ENCODE results near the gene DSCAML1.

The DSCAML1 gene

DNA sequence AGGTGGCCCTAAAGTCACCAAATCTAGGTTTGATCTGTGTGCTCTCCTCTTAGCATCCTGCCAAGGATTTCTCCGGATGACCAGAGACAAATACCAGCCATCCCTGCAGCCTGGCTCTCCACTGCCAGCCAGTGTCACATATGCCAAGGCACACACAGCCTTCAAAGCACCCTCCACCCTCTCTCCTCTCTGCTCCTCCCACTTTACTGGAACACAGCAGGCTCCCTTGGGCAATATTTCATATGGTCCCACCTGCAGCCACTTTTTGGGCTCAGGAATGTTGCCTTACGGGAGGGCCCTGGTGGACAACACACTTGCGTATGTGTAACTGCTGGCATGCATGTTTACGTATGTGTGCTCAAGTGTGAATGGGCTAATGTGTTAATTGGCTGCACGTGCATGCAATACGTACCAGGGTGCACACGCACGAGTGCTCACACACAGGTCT, 285.5 kb downstream of the DSCAML1 start:
- DNase-seq, result no peak

DNA sequence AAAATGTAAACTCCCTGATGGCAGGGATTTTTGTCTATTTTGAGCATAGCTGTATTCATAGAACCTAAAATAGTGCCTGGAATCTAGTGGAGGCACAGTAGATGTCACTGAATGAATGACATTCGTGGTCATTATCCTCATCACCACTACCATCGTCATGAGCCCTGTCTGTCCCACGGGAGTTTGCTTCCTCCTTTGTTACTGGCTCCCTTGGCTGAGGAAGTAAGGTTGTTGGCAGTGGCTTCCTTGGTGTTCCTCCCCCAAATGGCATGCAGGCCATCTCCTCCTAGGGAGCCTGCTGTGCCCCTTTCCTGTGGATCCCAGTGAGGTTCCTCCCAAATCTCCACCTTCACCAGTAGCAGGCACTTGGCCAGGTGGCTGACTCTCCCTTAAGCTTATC, 286.4 kb downstream of the DSCAML1 start:
- no peak for DNase-seq

DNA sequence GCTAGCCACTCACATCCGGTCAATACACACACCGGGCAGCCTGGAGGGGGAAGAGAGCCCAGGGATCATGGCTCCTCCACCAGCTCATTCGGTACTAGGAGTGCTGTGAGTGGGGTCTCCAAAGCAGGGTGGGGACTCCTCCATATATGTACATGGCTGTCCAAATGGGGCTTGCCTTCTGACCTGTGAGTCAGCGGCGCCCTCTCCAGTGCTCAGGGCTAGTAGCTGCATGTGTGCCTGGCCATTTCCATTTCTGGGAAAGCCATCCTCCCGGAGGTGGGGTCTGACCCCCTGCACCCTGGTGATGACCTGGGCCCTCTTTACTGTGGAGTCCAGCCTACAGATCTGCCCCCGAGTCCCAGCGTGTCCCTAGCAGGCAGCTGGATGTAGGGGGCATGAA, 287.5 kb downstream of the DSCAML1 start:
- no peak for DNase-seq

DNA sequence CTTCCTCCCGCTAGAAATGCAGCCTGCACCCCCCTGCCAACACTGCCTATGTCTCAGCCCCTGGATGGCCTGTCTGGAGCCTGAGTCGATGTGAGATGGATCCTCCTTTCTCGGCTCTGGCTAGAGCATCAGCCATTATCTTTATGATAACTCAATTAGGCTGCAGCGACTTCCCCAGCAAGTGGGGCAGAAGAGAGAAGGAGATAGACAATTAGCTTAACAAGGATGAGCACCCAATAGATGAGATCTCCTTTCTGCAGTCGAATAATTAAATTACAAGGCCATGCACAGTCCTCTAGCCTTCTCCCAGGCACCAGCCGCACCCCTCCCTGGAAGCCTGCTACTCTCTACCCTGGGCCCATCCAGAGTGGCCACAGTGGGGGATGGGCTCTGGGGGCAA, 290.0 kb downstream of the DSCAML1 start:
- DNase-seq, result no peak

DNA sequence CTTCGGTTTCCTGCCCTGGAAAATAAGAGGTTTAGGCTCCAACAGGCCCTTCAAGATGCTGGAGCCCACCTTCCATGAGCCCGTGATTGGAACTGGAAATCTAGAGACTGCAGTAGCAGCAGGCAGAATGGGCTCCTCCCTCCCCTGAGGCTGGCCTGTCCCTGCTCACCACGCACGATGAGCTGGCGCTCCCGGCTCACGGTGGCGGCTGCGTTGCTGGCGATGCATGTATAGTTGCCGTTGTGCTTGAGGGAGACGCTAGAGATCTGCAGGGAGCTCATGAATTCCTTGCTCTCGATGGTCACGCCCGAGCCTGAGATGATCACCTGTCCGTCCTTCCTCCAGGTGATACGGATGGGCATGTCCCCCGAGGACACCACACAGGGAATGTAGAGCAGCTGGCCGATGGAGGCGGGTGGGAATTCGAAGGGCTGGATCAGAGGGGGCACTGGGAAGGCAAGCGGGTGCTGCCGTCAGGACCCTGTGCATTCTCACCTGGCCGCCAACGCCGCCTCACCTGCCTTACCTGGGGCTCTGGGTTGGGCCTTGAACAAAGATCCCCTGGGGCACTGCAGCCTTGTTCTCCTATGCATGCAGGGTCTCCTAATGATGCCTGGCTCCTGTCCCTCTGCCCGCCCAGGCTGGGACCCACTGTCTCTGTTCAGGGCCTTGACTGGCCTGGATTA, 291.6 kb downstream of the DSCAML1 start:
- no peak for DNase-seq

DNA sequence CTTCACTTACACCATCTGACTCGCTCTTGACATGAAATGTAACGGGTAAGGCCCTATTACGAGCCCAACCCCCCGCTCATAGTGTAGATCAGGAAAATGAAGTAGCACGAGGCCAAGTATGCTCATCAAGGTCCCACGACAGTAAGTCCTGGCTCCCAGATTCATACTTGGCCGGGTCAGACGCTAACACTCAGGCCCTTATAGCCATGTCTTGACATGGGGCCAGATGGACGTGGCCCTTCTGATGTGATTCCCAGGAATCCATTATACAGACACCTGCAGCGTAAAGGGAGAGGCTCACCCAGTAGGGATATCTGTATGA, 294.3 kb downstream of the DSCAML1 start:
- DNase-seq, result no peak

DNA sequence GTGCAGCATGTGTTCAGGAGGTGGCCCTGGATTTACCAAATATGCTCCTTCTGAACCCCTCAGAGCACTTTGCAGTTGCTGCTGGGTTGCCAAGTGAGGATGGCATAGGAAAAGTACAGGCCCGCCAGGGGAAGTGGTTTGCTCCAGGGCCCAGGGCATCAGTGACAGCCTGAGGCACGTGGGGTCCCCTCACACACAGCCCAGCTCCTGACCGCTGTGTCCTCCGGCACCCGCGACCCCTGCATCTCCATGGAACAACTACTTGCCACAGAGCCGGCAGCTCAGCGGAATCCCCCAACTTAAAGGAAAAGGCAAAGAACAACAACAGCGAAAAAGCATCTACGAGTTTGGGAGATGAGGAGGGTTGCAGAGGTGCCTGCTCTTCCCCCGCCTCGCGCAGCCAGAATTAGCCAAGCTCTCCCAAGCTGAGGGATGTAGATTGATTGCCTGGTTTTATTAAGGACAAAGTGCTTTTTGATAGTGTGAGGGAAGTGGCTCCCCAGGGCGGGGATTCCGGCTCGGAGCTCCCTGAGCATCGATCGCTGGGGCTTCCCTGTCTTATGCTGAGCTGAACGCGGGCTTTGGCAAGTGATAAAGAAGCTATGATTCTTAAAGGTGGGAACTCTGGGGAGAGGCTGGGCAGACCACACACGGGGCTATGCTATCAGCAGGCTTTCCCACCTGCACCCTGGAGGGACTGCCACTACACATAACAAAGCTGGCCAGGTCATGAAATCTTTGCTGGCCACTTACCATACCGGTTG, 294.8 kb downstream of the DSCAML1 start:
- DNase-seq, result no peak

DNA sequence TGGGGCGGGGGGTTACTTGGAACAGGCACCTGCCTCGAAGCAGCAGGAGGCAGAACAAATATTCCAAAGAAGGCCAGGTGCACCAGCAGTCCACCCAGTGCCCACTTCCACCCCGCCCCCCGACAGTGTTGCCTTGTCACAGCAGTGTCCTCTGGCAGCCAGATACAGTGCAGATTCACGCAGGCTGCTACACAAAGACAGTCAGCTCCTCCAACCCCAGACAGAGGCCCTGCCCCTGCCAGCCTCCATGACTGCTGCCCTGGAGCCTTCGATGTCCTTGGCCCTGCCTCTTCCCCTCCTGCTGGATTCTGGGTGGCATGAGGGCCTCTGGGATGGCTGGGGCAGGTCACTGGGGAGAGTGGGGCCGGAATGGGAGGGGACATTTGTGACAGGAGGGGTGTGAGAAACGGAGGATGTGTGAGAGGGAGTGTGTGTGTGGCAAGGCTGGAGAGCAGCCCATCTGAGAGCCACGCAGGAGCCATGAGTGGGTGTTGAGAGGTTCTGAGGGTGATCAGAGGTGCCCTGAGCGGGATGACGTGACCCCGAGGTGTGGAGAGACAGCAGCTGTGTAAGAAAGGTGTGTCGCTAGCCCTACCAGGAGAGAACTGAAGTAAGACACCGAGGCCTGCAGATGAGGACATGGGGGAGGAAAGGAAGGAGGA, 295.6 kb downstream of the DSCAML1 start:
- DNase-seq, result peak; percentile 91

DNA sequence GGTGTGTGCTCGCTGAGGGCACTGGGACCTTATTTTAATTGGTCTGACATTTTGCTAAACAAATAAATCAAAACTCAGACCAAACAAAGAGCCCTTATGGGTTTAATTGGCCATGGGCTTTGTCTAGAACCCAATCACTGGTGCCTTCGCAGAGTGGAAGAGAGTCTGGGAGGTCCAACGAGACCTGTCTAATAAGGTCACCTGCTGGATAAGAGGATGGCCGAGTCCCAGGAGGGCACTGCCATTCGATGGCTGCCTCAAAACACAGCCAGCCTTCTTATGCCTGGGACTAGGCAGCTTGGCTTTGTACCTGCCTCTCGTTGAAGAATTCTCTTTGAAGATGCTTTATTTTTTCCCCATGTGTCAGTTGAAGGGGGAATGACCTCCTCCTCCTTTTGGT, 298.2 kb downstream of the DSCAML1 start:
- DNase-seq, result peak; percentile 55

DNA sequence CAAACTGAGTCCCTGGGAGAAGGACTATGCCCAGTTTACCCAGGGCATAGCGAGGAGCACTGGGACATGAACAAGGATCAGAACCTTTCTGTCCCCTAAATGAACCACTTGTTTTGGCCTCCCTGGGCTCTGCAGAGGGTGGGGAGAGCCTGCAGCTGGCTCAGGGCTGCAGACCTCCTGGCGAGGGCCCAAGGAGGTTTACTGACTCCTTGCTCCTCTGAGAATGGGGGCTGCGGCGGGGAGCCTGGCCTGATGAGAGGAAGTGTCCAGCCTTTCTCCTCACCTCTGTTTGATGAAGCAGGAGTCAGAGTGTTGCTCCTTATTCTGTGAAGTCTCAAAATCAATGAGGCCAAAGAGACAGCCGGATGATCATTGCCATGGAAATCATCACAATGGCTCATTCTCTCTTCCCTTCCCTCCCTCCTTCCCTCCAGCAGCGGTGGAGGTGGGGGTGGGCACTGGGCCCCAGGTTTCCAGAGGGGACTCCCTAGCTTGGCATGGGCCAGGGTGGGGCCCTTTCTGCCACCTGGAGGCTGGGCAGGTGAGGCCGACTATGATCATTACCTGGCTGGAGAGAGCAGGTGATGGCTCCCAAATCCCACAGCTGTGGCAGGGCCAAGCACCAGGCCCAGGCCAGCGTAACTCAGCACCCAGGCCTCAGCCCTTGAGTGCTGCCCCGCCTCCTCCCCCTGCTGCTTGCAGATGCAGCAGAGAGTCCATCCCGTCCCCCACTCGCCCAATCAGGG, 299.6 kb downstream of the DSCAML1 start:
- no peak for DNase-seq

DNA sequence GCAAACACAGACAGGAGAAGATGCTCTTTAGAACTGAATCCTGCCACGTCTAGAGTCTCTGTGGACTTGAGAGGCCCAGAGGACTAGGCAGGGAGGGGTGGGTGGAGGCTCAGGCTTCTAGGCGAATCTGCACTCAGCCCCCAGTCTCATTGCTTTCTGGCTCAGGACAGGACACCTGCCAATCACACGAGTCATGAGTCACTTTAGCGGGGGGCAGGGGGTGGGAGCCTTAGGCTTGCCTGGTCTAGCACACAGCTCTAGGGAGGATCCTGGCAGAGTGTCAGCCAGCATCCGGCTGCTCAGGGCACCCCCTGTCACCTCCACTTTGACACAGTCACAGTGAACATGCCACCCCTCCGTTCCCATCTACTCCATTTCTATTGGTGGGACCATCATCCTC, 301.7 kb downstream of the DSCAML1 start:
- DNase-seq, result peak; percentile 66

DNA sequence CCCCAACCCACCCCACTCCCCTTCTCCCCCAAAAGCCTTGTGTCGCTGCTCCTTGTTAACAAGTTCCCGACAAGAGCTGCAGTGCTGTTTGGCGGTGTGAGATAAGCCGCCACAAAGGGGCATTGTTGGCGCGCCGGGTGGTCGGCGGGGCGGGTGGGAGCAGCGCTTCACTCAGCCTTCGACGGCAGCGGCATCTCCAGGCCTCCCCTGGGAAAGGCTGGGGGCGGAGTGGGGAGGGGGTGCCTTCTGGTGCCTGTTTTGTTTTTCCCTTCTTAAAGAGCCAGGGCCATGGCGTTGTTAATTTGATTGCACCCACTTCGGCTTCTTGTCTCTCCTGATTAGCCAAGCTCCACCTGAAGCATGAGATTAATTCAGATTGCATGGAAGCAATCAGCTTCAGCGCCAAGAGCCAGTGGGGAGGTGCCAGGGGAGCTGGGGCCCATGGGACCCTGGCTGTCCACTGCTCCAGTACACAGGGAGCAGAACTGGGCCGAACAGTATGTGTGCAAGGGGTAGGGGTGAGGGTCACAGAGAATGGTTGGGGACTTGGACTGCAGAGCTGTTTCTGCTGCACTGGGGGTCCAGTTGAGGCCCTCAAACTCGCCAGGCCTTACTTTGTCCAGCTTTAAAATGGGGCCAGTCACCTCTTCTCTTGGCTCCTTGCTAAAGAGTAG, 304.3 kb downstream of the DSCAML1 start:
- DNase-seq, result no peak

DNA sequence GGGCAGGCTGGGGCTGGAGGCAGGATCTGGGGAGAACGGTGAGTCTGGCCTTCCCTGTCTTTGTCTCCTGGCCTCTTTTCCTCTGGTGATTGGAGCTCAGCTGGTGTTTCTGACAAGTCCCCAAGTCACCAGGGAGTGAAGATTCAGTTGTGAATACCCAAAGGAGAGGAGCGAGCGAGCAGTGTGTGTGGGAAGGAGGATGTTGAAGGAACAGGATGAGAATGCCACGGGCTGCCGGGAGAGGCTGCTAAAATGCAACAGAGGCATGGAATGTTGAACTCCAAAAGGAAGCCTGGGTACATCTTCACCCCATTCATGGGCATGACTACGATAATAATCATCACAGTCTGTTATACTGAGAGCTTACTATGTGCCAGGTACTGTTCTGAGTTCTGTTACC, 306.1 kb downstream of the DSCAML1 start:
- DNase-seq, result no peak

DNA sequence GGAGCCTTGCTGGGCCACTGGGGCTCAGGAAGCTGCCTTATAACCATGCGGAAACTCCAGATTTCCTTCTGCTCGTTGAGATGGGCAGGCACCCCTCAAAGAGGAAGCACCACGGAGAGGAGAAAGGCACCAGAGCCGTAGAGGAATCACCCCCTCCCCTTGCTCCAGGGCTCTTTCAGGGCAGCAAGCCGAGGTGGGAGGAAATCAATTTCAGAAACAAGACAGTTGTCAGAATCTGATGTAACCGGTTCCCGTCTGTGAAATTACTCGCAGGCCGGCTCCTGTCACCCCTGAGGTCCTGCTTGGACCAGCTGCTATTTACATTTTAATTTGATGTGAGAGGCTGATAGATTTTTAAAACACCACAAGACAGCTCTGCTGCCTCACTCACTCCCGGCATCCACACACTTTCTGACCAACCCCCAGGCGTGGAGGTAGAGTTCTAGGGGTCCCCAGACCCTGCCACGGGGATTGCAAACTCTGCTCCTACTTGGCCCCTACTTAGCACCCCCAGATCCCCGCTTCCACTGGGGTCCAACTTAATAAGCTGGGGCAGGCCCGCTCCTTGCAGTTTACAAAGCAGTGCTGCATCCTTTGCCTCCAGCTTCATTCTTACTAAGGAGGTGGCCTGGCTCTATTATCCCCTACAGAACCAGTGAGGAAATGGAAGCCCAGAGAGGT, 306.9 kb downstream of the DSCAML1 start:
- DNase-seq, result no peak

DNA sequence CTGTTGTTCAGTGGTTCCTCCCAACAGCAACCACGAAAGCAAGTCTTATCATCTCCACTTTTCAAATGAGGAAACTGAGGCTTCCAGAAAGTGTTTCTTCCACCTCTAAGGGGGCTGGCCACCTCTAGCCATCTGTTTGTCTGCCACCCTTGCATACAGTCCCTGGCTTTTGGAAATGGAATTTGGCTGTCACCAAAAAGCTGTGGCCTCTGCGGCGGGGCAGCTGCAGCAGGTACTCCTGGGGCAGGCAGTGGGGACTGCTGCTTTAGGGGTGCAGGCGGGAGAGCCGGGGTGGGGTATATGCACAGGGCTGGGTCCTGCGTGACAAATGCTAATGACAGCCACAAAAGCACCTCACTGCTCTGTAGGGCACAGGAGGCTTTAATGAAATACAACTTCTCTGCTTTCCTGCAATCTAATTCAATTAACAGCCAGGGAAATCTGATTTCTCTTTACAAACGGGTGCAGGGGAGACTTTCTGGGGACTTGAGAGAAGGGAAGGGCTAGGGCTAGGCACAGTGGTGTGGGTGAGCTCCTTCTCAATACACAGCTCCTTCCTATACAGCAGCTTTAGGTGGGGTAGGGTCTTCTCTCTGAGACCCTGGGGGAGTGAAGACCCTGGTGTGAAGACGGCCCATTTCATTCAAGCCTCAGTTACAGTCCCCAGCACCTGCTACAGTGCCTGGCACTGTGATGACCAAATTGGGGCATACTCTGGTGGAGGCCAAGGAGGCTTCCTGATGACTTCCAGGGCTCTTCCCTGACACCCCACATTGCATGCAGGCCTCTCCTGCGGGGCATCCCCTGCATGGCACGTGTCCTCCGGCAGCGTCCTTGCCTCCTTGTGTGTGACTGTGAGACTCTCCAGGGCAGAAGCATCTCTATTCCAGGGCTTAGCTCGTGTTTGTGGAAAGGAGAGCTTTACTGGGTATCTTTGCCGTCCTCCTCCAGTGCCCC, 307.7 kb downstream of the DSCAML1 start:
- no peak for DNase-seq

DNA sequence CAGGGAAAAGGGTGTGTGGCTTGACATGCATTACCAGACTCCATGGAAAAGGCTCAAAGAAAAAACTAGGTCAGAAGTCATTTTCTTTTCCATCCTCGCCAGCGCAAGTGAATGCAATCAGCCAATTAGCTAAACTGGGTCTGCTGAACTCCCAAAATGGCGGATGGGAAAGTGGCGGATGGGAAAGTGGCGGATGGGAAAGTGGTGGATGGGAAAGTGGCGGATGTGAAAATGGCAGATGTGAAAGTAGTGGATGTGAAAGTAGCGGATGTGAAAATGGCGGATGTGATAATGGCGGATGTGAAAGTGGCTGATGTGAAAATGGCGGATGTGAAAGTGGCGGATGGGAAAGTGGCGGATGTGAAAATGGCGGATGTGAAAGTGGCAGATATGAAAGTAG, 311.0 kb downstream of the DSCAML1 start:
- DNase-seq, result no peak

DNA sequence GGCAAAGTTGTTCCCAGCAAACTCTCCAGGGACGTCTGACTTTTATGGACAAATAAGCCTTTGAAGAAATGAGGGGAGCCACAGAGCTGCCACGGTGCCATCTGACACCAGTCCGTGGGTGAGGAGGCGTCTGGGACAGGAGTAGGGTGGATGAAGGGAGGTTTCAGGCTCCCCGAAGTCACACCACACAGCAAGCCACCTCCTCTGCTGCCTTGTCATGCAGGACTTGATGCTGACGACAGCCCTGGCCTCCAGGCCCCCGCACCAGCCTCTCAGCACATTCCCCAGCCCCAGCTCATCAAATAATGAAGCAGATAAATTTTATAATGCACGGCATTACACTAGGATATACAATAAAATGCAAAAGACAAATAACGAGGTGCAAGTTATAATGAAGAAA, 312.9 kb downstream of the DSCAML1 start:
- no peak for DNase-seq

DNA sequence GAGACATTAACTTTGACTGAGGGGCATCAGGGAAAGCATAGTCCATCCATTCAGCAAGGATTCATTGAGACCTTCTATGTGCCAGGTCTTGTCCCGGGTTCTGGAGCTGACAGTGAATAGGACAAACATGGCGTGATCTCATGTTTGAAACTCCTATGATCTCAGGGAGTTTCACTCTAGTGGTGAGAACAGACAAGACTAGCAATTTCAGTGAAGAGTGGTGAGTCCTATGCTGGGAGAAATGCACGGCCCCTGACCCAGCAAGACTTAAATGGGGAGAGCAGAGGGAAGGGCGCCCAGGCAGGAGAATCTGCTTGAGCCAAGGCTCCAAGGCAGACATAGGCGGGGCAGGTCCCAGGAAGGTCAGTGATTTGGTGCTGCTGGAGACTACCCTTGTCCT, 313.6 kb downstream of the DSCAML1 start:
- DNase-seq, result no peak

DNA sequence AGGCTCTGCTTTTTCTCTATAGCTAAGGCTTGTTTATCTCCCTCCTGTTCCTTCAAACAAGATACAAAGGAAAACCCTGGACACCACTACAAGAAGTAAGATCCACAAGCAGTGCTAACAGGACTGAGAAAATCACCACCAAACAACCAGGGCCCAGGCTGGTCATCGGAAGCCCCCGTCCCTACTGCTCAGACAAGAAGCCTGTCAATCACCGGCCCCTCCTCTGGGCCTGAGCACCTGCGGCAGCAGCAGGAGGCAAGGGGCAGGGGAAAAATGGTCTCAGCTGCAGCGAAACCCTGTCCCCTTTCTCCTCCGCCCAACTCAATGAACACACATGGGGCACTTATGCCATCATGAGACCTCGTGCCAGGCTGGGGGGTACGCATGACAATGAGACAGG, 314.1 kb downstream of the DSCAML1 start:
- no peak for DNase-seq

DNA sequence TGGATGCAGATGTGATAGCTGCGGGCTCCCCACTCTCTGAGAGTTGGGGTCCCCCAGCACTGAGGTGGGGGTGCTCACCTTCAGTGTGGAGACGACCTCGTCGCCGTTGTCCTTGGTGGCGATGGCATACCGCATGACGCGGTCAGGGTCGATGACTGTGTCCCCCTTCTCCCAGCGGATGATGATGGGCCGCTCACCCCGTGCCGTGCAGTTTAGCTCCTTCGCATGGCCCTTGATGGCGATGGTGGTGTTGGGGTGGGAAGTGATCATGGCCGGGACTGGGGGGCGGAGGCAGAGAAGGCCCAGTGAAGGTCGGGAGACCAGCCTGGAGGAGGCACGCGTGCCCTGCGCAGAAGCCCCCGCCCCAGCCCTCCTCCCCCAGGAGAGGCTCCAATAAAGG, 315.1 kb downstream of the DSCAML1 start:
- DNase-seq, result no peak

DNA sequence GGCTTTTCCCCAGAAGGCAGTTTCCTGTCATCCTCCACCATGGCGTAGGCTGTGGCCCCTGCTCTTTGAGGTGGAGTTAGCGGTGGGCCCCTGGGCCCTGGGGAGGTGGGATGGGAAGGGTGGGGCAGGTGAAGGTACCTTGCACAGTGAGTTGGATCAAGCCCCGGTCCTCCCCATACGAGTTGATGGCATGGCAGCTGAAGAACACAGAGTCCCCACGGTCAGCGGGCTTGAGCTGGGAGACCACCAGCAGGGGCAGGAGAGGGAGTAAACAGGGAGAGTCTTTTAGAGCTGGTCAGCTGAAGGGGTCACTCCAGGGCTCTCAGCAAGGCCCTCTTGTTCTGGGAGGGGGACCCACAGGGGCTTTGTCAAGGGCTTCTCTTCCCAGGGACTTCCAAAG, 316.0 kb downstream of the DSCAML1 start:
- no peak for DNase-seq
